ENCODE results near the gene RHPN2. TPM values are rescaled to one million over a fixed set of nuclear protein-coding genes. Genes with fewer than 3 reads are reported as not detected.

Gene RHPN2
- total RNA-seq, 1 experiment from 2014 or later, result 29.2 TPM

- H4K20me1 ChIP-seq (ENCODE audit: control insufficient read depth, insufficient read depth, insufficient read length), result no peaks in the 10 kb centered on the region
- Mint-ChIP-seq H3K9me3 (no peaks in the 10 kb centered on the region), H3K4me3 (no peak overlapping the region), H3K27me3 (ENCODE audit: low read depth) (no peaks in the 10 kb centered on the region), H3K4me1 (peaks cover 6% of the 10 kb centered on the region in 2 experiments; a peak in 3 of 4 replicates), H3K36me3 (ENCODE audit: insufficient read depth in 1 of 3, low read depth in 3 of 3) (peaks cover 5 to 81% (median 66%) of the 10 kb centered on the region in 3 experiments; a peak in 6 of 7 replicates), H3K27ac (no peak overlapping the region)
- no peak overlapping the region for H2BK12ac ChIP-seq (ENCODE audit: insufficient read length, low read depth, low read length)
- H3K9me3 ChIP-seq (ENCODE audit: control insufficient read depth, low read depth, low read length), result no peaks in the 10 kb centered on the region
- no peaks in the 10 kb centered on the region for H3K27me3 ChIP-seq (ENCODE audit: insufficient read depth, low read length)
- H2BK15ac ChIP-seq (ENCODE audit: low read depth, low read length), result no peak overlapping the region
- H3K79me2 ChIP-seq (ENCODE audit: insufficient read depth, low read length), result no peaks in the 10 kb centered on the region; the same call in 1 of the 2 replicates
- H4K8ac ChIP-seq (replicated peaks; ENCODE audit: insufficient read length, low read depth, low read length), result no peak overlapping the region
- H3K4me2 ChIP-seq (ENCODE audit: insufficient read depth, insufficient read length, low read length), result no peak overlapping the region
- no peak for DNase-seq
- TF ChIP-seq CTCF (conservative IDR thresholded peaks at IDR 0.05), result no peak
- H2BK120ac ChIP-seq (ENCODE audit: low read depth, low read length, poor library complexity, severe bottlenecking), result no peak overlapping the region
- H3K56ac ChIP-seq (ENCODE audit: insufficient read length, low read depth, low read length), result no peak overlapping the region
- H3K4ac ChIP-seq (ENCODE audit: low read depth, low read length), result no peak overlapping the region
- no peak overlapping the region for H2BK5ac ChIP-seq (ENCODE audit: insufficient read length, low read length)
- H3T11ph ChIP-seq (ENCODE audit: low read length), result no peak overlapping the region
- no peak overlapping the region for H2BK20ac ChIP-seq (ENCODE audit: low read depth, low read length, poor library complexity, severe bottlenecking)
- no peak overlapping the region for H3K23ac ChIP-seq (ENCODE audit: insufficient read length, low read depth, low read length)
- H3K9ac ChIP-seq (ENCODE audit: extremely low read depth, insufficient read length, low read length), result no peak overlapping the region
- no peak overlapping the region for H3K14ac ChIP-seq (ENCODE audit: insufficient read depth, low read length)
- H2AK5ac ChIP-seq (ENCODE audit: insufficient read length, low read length), result no peak overlapping the region
- H4K91ac ChIP-seq (ENCODE audit: insufficient read length, low read depth, low read length), result no peak overlapping the region
- no peaks in the 10 kb centered on the region for H3K23me2 ChIP-seq (ENCODE audit: insufficient read length, low read depth, low read length, poor library complexity, severe bottlenecking)
- no peak overlapping the region for H3K27ac ChIP-seq (ENCODE audit: insufficient read length, low read depth, low read length)
- no peaks in the 10 kb centered on the region for H3K79me1 ChIP-seq (ENCODE audit: insufficient read depth, low read depth, low read length, poor library complexity, severe bottlenecking)
- H4K5ac ChIP-seq (ENCODE audit: insufficient read length, low read depth, low read length), result no peak overlapping the region
- no CpG with 5 or more reads among the region's 11 CpGs for WGBS (ENCODE audit: extremely low coverage, insufficient read length, low lambda C conversion rate)
- H3K4me1 ChIP-seq (ENCODE audit: insufficient read depth, low read length), result no peaks in the 10 kb centered on the region
- no peak overlapping the region for H2AFZ ChIP-seq (ENCODE audit: low read length)
- no peak overlapping the region for H3K18ac ChIP-seq (ENCODE audit: insufficient read length, low read depth, low read length)
These were observed 28.9 kb upstream of the RHPN2 start for GRCh38 chr19:33093420-33094210.

Data from H9 (cell line).